Measurements from ENCODE around the gene C16orf89.

C16orf89 gene

GRCh38 chr16:5077304-5077703, 11.5 kb upstream of the C16orf89 start:
- TF ChIP-seq SIN3A (IDR thresholded peaks at IDR 0.05; ENCODE audit: borderline replicate concordance, insufficient read depth, low read length) (no peak), TAF1 (IDR thresholded peaks at IDR 0.05; ENCODE audit: borderline replicate concordance, insufficient read depth, low read length) (no peak)

DNA sequence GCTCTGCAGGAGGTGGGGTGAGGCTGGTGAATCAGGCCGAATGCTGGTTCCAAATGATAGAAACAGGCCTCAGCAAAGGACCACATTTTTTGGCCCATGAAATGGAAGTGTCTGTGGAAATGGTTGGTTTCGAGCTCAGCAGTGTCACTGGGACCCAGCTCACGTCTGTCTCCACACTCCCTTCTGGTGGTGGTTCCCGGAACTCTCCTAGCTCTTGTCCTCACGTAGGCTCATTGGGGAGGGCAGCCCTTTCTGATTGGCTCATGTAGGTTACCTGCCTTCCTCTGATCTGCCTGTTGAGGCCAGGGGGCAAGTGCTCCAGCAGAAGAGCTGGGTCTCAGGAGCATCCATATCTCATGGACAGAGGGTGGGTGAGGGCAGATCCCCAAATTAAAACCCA, 9.9 kb upstream of the C16orf89 start:
- TF ChIP-seq POLR2AphosphoS5 (IDR thresholded peaks at IDR 0.05; ENCODE audit: low read depth, low read length): no peak
- TF ChIP-seq FOXP2 (optimal IDR thresholded peaks at IDR 0.05; ENCODE audit: borderline replicate concordance, extremely low read depth, extremely low read length, insufficient read depth): no peak
- TF ChIP-seq, protein P1, sequence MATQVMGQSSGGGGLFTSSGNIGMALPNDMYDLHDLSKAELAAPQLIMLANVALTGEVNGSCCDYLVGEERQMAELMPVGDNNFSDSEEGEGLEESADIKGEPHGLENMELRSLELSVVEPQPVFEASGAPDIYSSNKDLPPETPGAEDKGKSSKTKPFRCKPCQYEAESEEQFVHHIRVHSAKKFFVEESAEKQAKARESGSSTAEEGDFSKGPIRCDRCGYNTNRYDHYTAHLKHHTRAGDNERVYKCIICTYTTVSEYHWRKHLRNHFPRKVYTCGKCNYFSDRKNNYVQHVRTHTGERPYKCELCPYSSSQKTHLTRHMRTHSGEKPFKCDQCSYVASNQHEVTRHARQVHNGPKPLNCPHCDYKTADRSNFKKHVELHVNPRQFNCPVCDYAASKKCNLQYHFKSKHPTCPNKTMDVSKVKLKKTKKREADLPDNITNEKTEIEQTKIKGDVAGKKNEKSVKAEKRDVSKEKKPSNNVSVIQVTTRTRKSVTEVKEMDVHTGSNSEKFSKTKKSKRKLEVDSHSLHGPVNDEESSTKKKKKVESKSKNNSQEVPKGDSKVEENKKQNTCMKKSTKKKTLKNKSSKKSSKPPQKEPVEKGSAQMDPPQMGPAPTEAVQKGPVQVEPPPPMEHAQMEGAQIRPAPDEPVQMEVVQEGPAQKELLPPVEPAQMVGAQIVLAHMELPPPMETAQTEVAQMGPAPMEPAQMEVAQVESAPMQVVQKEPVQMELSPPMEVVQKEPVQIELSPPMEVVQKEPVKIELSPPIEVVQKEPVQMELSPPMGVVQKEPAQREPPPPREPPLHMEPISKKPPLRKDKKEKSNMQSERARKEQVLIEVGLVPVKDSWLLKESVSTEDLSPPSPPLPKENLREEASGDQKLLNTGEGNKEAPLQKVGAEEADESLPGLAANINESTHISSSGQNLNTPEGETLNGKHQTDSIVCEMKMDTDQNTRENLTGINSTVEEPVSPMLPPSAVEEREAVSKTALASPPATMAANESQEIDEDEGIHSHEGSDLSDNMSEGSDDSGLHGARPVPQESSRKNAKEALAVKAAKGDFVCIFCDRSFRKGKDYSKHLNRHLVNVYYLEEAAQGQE (IDR thresholded peaks at IDR 0.05; ENCODE audit: insufficient read depth in 1 of 2, low read depth in 2 of 2, low read length in 2 of 2): no peak
- no peak for TF ChIP-seq TAF1 (IDR thresholded peaks at IDR 0.05; ENCODE audit: borderline replicate concordance, insufficient read depth, low read length)
- TF ChIP-seq SIN3A (IDR thresholded peaks at IDR 0.05; ENCODE audit: borderline replicate concordance, insufficient read depth, low read length): no peak

DNA sequence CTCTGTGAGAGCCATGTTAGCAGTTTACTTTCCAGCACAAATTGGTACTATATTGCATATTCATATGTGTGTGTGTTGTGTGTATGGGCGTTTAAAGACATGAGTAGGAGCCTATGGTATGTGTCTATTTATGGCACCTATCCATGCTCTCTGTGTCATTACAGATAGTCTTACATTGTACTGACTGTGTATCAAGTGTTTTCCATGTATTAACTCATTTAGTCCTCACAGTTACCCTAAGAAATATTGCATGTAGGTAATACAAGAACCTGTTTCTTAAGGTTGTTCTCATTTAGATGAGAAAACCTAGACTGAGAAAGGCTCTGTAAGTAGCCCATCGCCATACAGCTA, 7.5 kb upstream of the C16orf89 start:
- TF ChIP-seq, protein P1 (IDR thresholded peaks at IDR 0.05; ENCODE audit: insufficient read depth in 1 of 2, low read depth in 2 of 2, low read length in 2 of 2): no peak
- TF ChIP-seq TAF1 (IDR thresholded peaks at IDR 0.05; ENCODE audit: borderline replicate concordance, insufficient read depth, low read length) (no peak), SIN3A (IDR thresholded peaks at IDR 0.05; ENCODE audit: borderline replicate concordance, insufficient read depth, low read length) (no peak), POLR2AphosphoS5 (IDR thresholded peaks at IDR 0.05; ENCODE audit: low read depth, low read length) (no peak), FOXP2 (optimal IDR thresholded peaks at IDR 0.05; ENCODE audit: borderline replicate concordance, extremely low read depth, extremely low read length, insufficient read depth) (no peak)

DNA sequence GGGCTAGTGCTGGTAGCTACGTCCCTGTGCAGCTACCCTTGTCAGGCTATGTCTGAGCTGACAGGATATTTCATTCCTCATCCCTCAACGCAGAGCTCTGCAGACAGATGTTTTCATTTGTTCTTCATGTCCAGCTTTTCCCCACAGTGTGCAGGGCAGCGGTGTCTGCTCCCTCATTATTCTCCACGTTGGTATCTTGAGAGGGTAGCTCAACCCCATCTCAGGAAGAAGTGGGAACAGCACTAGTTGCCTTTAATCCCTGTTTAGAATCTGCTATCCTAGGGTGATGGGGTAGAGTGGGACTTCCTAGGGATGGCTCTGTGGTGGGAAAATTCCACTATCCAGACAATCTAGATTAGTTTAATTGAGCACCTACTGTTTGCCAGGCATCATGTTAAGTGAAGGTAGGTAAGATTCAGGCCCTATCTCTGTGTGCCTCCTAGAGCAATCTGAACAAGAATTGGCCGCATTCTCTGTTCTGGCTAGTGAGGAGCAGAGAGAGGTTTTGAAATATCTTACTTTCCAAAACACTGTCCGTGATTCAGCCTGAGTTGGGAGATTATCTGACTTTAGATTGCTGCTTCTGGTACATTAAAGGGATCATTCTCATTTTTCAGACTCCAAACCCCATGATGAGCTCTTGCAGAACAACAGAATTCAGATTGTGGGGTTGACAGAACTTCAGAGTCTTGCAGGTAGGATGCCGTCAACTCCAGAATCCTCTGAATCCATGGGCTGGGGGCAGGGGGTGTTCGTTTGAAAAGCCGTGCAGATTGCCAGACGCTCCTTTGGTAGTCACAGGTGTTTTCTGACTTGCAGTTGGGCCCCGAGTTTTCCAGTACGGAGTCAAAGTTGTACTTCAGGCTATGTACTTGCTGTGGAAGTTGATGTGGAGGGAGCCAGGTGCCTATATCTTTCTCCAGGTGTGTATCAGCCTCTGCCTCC, 6.8 kb upstream of the C16orf89 start:
- TF ChIP-seq POLR2AphosphoS5 (IDR thresholded peaks at IDR 0.05; ENCODE audit: low read depth, low read length) (no peak), TAF1 (IDR thresholded peaks at IDR 0.05; ENCODE audit: borderline replicate concordance, insufficient read depth, low read length) (no peak), FOXP2 (optimal IDR thresholded peaks at IDR 0.05; ENCODE audit: borderline replicate concordance, extremely low read depth, extremely low read length, insufficient read depth) (no peak), SIN3A (IDR thresholded peaks at IDR 0.05; ENCODE audit: borderline replicate concordance, insufficient read depth, low read length) (no peak)
- TF ChIP-seq, protein P1 (IDR thresholded peaks at IDR 0.05; ENCODE audit: insufficient read depth in 1 of 2, low read depth in 2 of 2, low read length in 2 of 2): no peak

DNA sequence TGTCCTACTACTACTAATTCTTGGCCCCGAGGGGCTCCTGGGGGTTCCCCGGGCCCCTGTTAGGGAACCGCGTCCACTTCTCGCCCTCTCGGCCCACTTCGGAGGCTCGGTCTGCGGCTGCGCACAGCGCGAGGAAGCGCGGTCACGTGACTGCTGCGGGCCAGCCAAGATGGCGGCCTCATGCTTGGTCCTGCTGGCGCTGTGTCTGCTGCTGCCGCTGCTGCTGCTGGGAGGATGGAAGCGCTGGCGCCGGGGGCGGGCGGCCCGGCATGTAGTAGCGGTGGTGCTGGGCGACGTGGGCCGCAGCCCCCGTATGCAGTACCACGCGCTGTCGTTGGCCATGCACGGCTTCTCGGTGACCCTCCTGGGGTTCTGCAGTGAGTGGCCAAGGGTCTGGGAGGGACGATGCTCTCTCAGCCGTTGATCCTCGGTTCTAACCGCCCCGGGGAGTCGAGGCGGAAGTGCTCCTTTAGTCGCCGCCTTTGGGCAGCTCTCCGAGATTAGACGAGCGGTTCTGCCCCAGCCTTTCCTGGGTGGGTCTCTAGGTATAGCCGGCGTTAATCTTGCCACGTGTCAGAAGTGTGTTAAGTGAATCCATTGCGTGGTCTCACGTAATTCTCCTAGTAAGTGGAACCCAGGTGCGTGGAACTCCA, 6.1 kb upstream of the C16orf89 start, which contains the start of gene ALG1:
TSS of gene ALG1 (plus strand) at position 163 of the 653 bp plus-strand sequence. CDS start at position 170, 7 bp downstream.
- TF ChIP-seq SIN3A (IDR thresholded peaks at IDR 0.05; ENCODE audit: borderline replicate concordance, insufficient read depth, low read length) (no peak), POLR2AphosphoS5 (IDR thresholded peaks at IDR 0.05; ENCODE audit: low read depth, low read length) (peak; percentile 90), TAF1 (IDR thresholded peaks at IDR 0.05; ENCODE audit: borderline replicate concordance, insufficient read depth, low read length) (peak; percentile 82; the same call in 1 of the 2 replicates), FOXP2 (optimal IDR thresholded peaks at IDR 0.05; ENCODE audit: borderline replicate concordance, extremely low read depth, extremely low read length, insufficient read depth) (peak; percentile 76)
- TF ChIP-seq, protein P1 (IDR thresholded peaks at IDR 0.05; ENCODE audit: insufficient read depth in 1 of 2, low read depth in 2 of 2, low read length in 2 of 2): no peak
